OCI-LY3 (cell line): ENCODE data around the gene RIGI.

Experiments used
- EZH2phosphoT487 ChIP-seq: fragments of 200-600 bp; shearing (Covaris generic); IDR thresholded peaks from 2 replicates; pipeline ENCODE4 v1.6.1; 2018; ENCODE audit warnings: antibody characterized with exemption, mixed run types, low read depth
- TF ChIP-seq, protein P1 (sequence below): fragments of 200-600, 300-600 bp; sonication (generic); IDR thresholded peaks from 2 replicates; pipeline ENCODE4 v1.5.1; 2014; ENCODE audit warnings: antibody characterized with exemption, low read length, low read depth

GRCh38 chr9:32550562-32551275, 24.7 kb upstream of the RIGI start:
- TF ChIP-seq, protein P1, sequence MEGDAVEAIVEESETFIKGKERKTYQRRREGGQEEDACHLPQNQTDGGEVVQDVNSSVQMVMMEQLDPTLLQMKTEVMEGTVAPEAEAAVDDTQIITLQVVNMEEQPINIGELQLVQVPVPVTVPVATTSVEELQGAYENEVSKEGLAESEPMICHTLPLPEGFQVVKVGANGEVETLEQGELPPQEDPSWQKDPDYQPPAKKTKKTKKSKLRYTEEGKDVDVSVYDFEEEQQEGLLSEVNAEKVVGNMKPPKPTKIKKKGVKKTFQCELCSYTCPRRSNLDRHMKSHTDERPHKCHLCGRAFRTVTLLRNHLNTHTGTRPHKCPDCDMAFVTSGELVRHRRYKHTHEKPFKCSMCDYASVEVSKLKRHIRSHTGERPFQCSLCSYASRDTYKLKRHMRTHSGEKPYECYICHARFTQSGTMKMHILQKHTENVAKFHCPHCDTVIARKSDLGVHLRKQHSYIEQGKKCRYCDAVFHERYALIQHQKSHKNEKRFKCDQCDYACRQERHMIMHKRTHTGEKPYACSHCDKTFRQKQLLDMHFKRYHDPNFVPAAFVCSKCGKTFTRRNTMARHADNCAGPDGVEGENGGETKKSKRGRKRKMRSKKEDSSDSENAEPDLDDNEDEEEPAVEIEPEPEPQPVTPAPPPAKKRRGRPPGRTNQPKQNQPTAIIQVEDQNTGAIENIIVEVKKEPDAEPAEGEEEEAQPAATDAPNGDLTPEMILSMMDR: 0 out of 2 replicates have a peak, but pooled peaks have one; percentile 14
- TF ChIP-seq EZH2phosphoT487: no peak
